ENCODE results near the gene GAS1. TPM values are rescaled to one million over a fixed set of nuclear protein-coding genes. Genes with fewer than 3 reads are reported as not detected.

GAS1 gene
- total RNA-seq, 2 experiments from 2014 or later, result 0.59 to 0.69 TPM

GRCh38 chr9:86985132-86985647 is 37.9 kb upstream of the GAS1 start:
- no peak overlapping the region for H3K4me3 ChIP-seq (ENCODE audit: low read length)
- no peak for ATAC-seq (ENCODE audit: poor library complexity)
- TF ChIP-seq CTCF (IDR thresholded peaks at IDR 0.05), result no peak
- H3K27me3 Mint-ChIP-seq, result peaks cover 26% of the 10 kb centered on the region
- no peak overlapping the region for H3K27ac Mint-ChIP-seq
- H3K4me1 ChIP-seq (ENCODE audit: insufficient read depth, low read length), result no peaks in the 10 kb centered on the region
- peaks cover 5 to 7% of the 10 kb centered on the region in 2 experiments for H3K27me3 ChIP-seq (ENCODE audit: control insufficient read depth in 1 of 2, insufficient read depth in 2 of 2, low read length in 2 of 2)
- no peak overlapping the region for H3K4me3 Mint-ChIP-seq
- no peak for DNase-seq
- intact Hi-C loops (cut with DNase I, micrococcal nuclease), result no loop called here
- ChIA-PET POLR2A (no interaction called here), CTCF (no interaction called here)
- H3K27ac ChIP-seq (ENCODE audit: low read depth in 1 of 2, low read length in 2 of 2), result no peak overlapping the region
- no peaks in the 10 kb centered on the region for H3K4me1 Mint-ChIP-seq (ENCODE audit: low read depth)
- H3K9me3 Mint-ChIP-seq, result no peaks in the 10 kb centered on the region
- no peaks in the 10 kb centered on the region for H3K9me3 ChIP-seq (ENCODE audit: control insufficient read depth in 1 of 2, insufficient read depth in 1 of 2, low read length in 2 of 2)
- no peaks in the 10 kb centered on the region for H3K36me3 ChIP-seq (ENCODE audit: insufficient read depth, low read length)
- no peaks in the 10 kb centered on the region for H3K36me3 Mint-ChIP-seq (ENCODE audit: low read depth)

- Histone ChIP-seq H3K4me3 (ENCODE audit: low read length) (no peak overlapping the region), H3K27ac (ENCODE audit: low read depth in 1 of 2, low read length in 2 of 2) (no peak overlapping the region), H3K4me1 (ENCODE audit: insufficient read depth, low read length) (no peaks in the 10 kb centered on the region), H3K9me3 (ENCODE audit: control insufficient read depth in 1 of 2, insufficient read depth in 1 of 2, low read length in 2 of 2) (no peaks in the 10 kb centered on the region), H3K36me3 (ENCODE audit: insufficient read depth, low read length) (no peaks in the 10 kb centered on the region), H3K27me3 (ENCODE audit: control insufficient read depth in 1 of 2, insufficient read depth in 2 of 2, low read length in 2 of 2) (peaks cover 7 to 10% of the 10 kb centered on the region in 2 experiments)
- ChIA-PET POLR2A (no interaction called here), CTCF (no interaction called here)
- Mint-ChIP-seq H3K4me3 (no peak overlapping the region), H3K27ac (no peak overlapping the region), H3K4me1 (ENCODE audit: low read depth) (no peaks in the 10 kb centered on the region), H3K9me3 (no peaks in the 10 kb centered on the region), H3K27me3 (peaks cover 28% of the 10 kb centered on the region), H3K36me3 (ENCODE audit: low read depth) (no peaks in the 10 kb centered on the region)
- DNase-seq, result no peak
- intact Hi-C loops (cut with DNase I, micrococcal nuclease), result no loop called here
- no peak for ATAC-seq (ENCODE audit: poor library complexity)
- TF ChIP-seq CTCF (IDR thresholded peaks at IDR 0.05), result no peak
These were observed 36.4 kb upstream of the GAS1 start for GRCh38 chr9:86983620-86984259.

GRCh38 chr9:86983249-86983619 is 35.9 kb upstream of the GAS1 start:
- H3K27ac ChIP-seq (ENCODE audit: low read depth in 1 of 2, low read length in 2 of 2), result no peak overlapping the region
- intact Hi-C loops (cut with DNase I, micrococcal nuclease), result no loop called here
- POLR2A ChIA-PET, result no interaction called here

More at GRCh38 chr9:86983249-86983619, 35.9 kb upstream of the GAS1 start:
- Histone ChIP-seq H3K4me1 (ENCODE audit: insufficient read depth, low read length) (no peaks in the 10 kb centered on the region), H3K36me3 (ENCODE audit: insufficient read depth, low read length) (no peaks in the 10 kb centered on the region), H3K4me3 (ENCODE audit: low read length) (no peak overlapping the region), H3K27me3 (ENCODE audit: control insufficient read depth in 1 of 2, insufficient read depth in 2 of 2, low read length in 2 of 2) (peaks cover 7 to 10% of the 10 kb centered on the region in 2 experiments), H3K9me3 (ENCODE audit: control insufficient read depth in 1 of 2, insufficient read depth in 1 of 2, low read length in 2 of 2) (no peaks in the 10 kb centered on the region)
- Mint-ChIP-seq H3K27me3 (peaks cover 28% of the 10 kb centered on the region), H3K27ac (no peak overlapping the region), H3K4me1 (ENCODE audit: low read depth) (no peaks in the 10 kb centered on the region), H3K36me3 (ENCODE audit: low read depth) (no peaks in the 10 kb centered on the region), H3K9me3 (no peaks in the 10 kb centered on the region), H3K4me3 (no peak overlapping the region)
- DNase-seq (no peak), ATAC-seq (ENCODE audit: poor library complexity) (no peak)
- CTCF ChIA-PET, result no interaction called here
- no peak for TF ChIP-seq CTCF (IDR thresholded peaks at IDR 0.05)
